ENCODE measurements around the gene CKAP5.

- TF ChIP-seq, protein P1, sequence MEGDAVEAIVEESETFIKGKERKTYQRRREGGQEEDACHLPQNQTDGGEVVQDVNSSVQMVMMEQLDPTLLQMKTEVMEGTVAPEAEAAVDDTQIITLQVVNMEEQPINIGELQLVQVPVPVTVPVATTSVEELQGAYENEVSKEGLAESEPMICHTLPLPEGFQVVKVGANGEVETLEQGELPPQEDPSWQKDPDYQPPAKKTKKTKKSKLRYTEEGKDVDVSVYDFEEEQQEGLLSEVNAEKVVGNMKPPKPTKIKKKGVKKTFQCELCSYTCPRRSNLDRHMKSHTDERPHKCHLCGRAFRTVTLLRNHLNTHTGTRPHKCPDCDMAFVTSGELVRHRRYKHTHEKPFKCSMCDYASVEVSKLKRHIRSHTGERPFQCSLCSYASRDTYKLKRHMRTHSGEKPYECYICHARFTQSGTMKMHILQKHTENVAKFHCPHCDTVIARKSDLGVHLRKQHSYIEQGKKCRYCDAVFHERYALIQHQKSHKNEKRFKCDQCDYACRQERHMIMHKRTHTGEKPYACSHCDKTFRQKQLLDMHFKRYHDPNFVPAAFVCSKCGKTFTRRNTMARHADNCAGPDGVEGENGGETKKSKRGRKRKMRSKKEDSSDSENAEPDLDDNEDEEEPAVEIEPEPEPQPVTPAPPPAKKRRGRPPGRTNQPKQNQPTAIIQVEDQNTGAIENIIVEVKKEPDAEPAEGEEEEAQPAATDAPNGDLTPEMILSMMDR (conservative IDR thresholded peaks at IDR 0.05; ENCODE audit: low read length): no peak
- TF ChIP-seq EZH2phosphoT487 (IDR thresholded peaks at IDR 0.05; ENCODE audit: borderline replicate concordance, low read depth, low read length): no peak
Observed at GRCh38 chr11:46710821-46711269, 135.2 kb downstream of the CKAP5 start.
